Peyer's patch (tissue), 4 donors: ENCODE measurements around the gene P2RX7.

Experiments
- CTCF ChIP-seq, 6 experiments: fragments of 450-650 bp in 4 of 6; fragments of 200-600 bp in 2 of 6; sonication (generic) in 1 of 6; IDR thresholded peaks; one replicate each; pipeline ENCODE4 v1.5.1; 2017 to 2019; ENCODE audit warnings: antibody characterized with exemption in 6 of 6, mild to moderate bottlenecking in 3 of 6, moderate library complexity in 1 of 6
- POLR2A ChIP-seq, 2 donors: fragments of 450-650 bp; IDR thresholded peaks; one replicate each; pipeline ENCODE4 v1.5.1; 2017; ENCODE audit warnings: antibody characterized with exemption in 2 of 2, mild to moderate bottlenecking in 2 of 2, moderate library complexity in 2 of 2

DNA sequence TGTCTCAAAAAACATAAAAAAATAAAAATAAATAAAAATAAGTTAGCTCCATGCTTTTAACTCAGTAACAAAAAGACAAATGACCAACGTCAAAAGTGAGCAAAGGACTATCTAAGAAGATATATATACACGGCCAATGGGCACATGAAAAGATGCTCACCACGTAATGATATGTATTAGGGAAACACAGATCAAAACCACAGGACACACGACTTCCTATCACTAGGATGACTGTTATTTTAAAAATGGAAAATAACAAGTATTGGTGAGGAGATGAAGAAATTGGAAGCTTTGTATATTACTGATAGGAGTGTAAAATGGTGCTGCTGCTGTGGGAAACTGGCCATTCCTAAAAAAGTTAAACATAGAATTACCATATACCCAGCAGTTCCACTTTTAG is 20.2 kb upstream of the P2RX7 start:
- no peak for TF ChIP-seq CTCF (IDR thresholded peaks at IDR 0.05)
- TF ChIP-seq POLR2A (IDR thresholded peaks at IDR 0.05): no peak
